B cell (primary cell): ENCODE data around the gene FLNB. TPM values are rescaled to one million over a fixed set of nuclear protein-coding genes. Genes with fewer than 3 reads are reported as not detected.

ENCODE experiments used
- ATAC-seq: fragments of 200-7000 bp; cut with Tn5 transposase; one replicate; pipeline ENCODE4 v1.10.0; 2021; ENCODE audit warnings: low read depth, mild to moderate bottlenecking, moderate number of reproducible peaks, moderate library complexity
- CTCF ChIA-PET: fragments of 350-600 bp; sonication (Branson Sonifier 250); formaldehyde crosslinking; loops from one replicate; lab custom pipeline; 2021; ENCODE audit warnings: antibody characterized with exemption, inconsistent platforms; lab: Charles Lee
- POLR2A ChIA-PET: fragments of 350-600 bp; sonication (Branson Sonifier 250); formaldehyde crosslinking; loops from one replicate; lab custom pipeline; 2021; ENCODE audit warnings: antibody characterized with exemption; lab: Charles Lee
- DNase-seq: peaks from one replicate; pipeline ENCODE4 v3.0.0; 2013
- H2AFZ ChIP-seq: 2 replicates; pipeline ENCODE4 v1.6.1; 2012; ENCODE audit warnings: mild to moderate bottlenecking, low read depth, low read length; ENCODE audit not compliant: insufficient read depth, poor library complexity, severe bottlenecking
- H3K27ac ChIP-seq, 2 donors: 1 replicate in 1 of 2; 2 replicates in 1 of 2; pipeline ENCODE4 v1.5.1; 2012 to 2013; ENCODE audit warnings: low read length in 2 of 2, mild to moderate bottlenecking in 2 of 2, moderate library complexity in 1 of 2
- H3K27me3 ChIP-seq, 4 experiments: fragments of 200-600 bp in 1 of 4; sonication (generic) in 1 of 4; replicated peaks in 1 of 4; 1 replicate in 2 of 4; 2 replicates in 2 of 4; pipeline versions ENCODE4 v1.6.1 to v1.7.0; 2013 to 2016; ENCODE audit warnings: low read length in 3 of 4, mild to moderate bottlenecking in 2 of 4, mixed read lengths in 1 of 4, moderate library complexity in 1 of 4; ENCODE audit not compliant: insufficient read depth in 4 of 4, control insufficient read depth in 3 of 4; ENCODE audit errors: control extremely low read depth in 1 of 4
- H3K36me3 ChIP-seq, 2 experiments: replicated peaks in 1 of 2; 1 replicate in 1 of 2; 2 replicates in 1 of 2; pipeline versions ENCODE4 v1.6.1 to v1.7.1; 2013; ENCODE audit warnings: low read length in 1 of 2; ENCODE audit not compliant: insufficient read depth in 2 of 2, control insufficient read depth in 1 of 2; ENCODE audit errors: control extremely low read depth in 1 of 2, extremely low read depth in 1 of 2
- H3K4me1 ChIP-seq, 2 donors: fragments of 200-600 bp in 1 of 2; sonication (generic) in 1 of 2; 1 replicate in 1 of 2; 2 replicates in 1 of 2; pipeline versions ENCODE4 v1.5.1 to v1.6.1; 2013 to 2017; ENCODE audit warnings: low read length in 2 of 2; ENCODE audit not compliant: control insufficient read depth in 2 of 2, insufficient read depth in 2 of 2
- H3K4me2 ChIP-seq: replicated peaks from 2 replicates; pipeline ENCODE3; 2012; ENCODE audit warnings: mild to moderate bottlenecking, low read depth, low read length; ENCODE audit not compliant: poor library complexity, severe bottlenecking
- H3K4me3 ChIP-seq, 5 experiments: fragments of 200-600 bp in 1 of 5; sonication (generic) in 1 of 5; 1 replicate in 3 of 5; 2 replicates in 2 of 5; pipeline versions ENCODE4 v1.5.1 to v1.7.0; 2011 to 2016; ENCODE audit warnings: low read length in 4 of 5, mild to moderate bottlenecking in 4 of 5, low read depth in 2 of 5, control low read depth in 1 of 5, moderate library complexity in 1 of 5; ENCODE audit not compliant: insufficient read depth in 1 of 5; ENCODE audit errors: control extremely low read depth in 1 of 5, extremely low read depth in 1 of 5
- H3K79me2 ChIP-seq: fragments of 200-600 bp; sonication (generic); one replicate; pipeline ENCODE4 v1.6.0; 2016; ENCODE audit warnings: low read length; ENCODE audit not compliant: control insufficient read depth, insufficient read depth
- H3K9ac ChIP-seq: fragments of 200-600 bp; sonication (generic); 2 replicates; pipeline ENCODE4 v1.6.1; 2017; ENCODE audit warnings: mild to moderate bottlenecking, low read length, moderate library complexity
- H3K9me3 ChIP-seq, 3 donors: one replicate each; pipeline versions ENCODE4 v1.6.1 to v1.7.1; 2013; ENCODE audit warnings: low read length in 2 of 3; ENCODE audit not compliant: control insufficient read depth in 2 of 3, insufficient read depth in 1 of 3; ENCODE audit errors: control extremely low read depth in 1 of 3
- H4K20me1 ChIP-seq: 2 replicates; pipeline ENCODE4 v1.6.0; 2012; ENCODE audit warnings: mild to moderate bottlenecking, low read length; ENCODE audit not compliant: insufficient read depth, control insufficient read depth, poor library complexity, severe bottlenecking
- H3K27ac Mint-ChIP-seq: one replicate; pipeline ENCODE4 v1.8.0; 2021; ENCODE audit warnings: mixed read lengths
- H3K27me3 Mint-ChIP-seq: one replicate; pipeline ENCODE4 v1.8.0; 2021; ENCODE audit warnings: mixed read lengths
- H3K4me1 Mint-ChIP-seq: one replicate; pipeline ENCODE4 v1.8.0; 2021; ENCODE audit warnings: mixed read lengths
- H3K4me3 Mint-ChIP-seq: one replicate; pipeline ENCODE4 v1.8.0; 2021; ENCODE audit warnings: mixed read lengths
- H3K9me3 Mint-ChIP-seq: one replicate; pipeline ENCODE4 v1.8.0; 2022; ENCODE audit warnings: mixed read lengths; ENCODE audit not compliant: insufficient read depth
- CTCF ChIP-seq: fragments of 200-600 bp; IDR thresholded peaks from one replicate; pipeline ENCODE4 v1.8.0; 2022; ENCODE audit warnings: antibody characterized with exemption, mild to moderate bottlenecking
- EZH2 ChIP-seq: IDR thresholded peaks from 2 replicates; pipeline ENCODE4 v1.6.1; 2012; ENCODE audit warnings: borderline replicate concordance, low read depth, mild to moderate bottlenecking, moderate library complexity, low read length; ENCODE audit not compliant: insufficient read depth, poor library complexity, severe bottlenecking
- WGBS: methylation state at CpG from one replicate; pipeline ENCODE4 v1.1.5; 2013; ENCODE audit warnings: missing lambda C conversion rate; ENCODE audit not compliant: insufficient coverage; 5-methylcytosine and 5-hydroxymethylcytosine counted together
- intact Hi-C: fragments of 100-400 bp; cut with micrococcal nuclease; formaldehyde crosslinking; loops from one replicate; pipeline ENCODE4 v1.10.0; 2022
- polyA plus RNA-seq: library from polyadenylated mRNA; depleted of rRNA; stranded (reverse); fragments of >200 nt; gene quantifications from 2 replicates; pipeline ENCODE4 v1.2.3, GENCODE V29; 2012
- total RNA-seq, 2 donors: library from RNA; stranded (reverse); fragments of 120-200 nt in 1 of 2; gene quantifications; 1 replicate in 1 of 2; 2 replicates in 1 of 2; pipeline versions ENCODE4 v1.2.3 to v1.2.4, GENCODE V29; 2013 to 2022

FLNB gene
- total and polyA plus RNA-seq, 2 donors (not counting 1 experiment from before 2014, with no cell fraction given): 25.5 to 28.3 TPM

- ATAC-seq: no peak
- H3K27ac ChIP-seq: peak overlapping the region; percentile 28 to 85
- peaks cover 62% of the 10 kb centered on the region for H3K4me1 Mint-ChIP-seq
- H3K36me3 ChIP-seq: peaks cover 0 to 3% of the 10 kb centered on the region in 2 experiments
- peaks cover 66 to 69% of the 10 kb centered on the region in 2 donors for H3K4me1 ChIP-seq
- POLR2A ChIA-PET: no interaction called here
- H3K9me3 Mint-ChIP-seq: peaks cover 2% of the 10 kb centered on the region
- no peak overlapping the region for H3K4me3 ChIP-seq
- no peaks in the 10 kb centered on the region for H3K27me3 ChIP-seq
- peaks cover 0 to 25% (median 5%) of the 10 kb centered on the region in 3 donors for H3K9me3 ChIP-seq
- intact Hi-C loops: no loop called here
- no peak overlapping the region for H3K9ac ChIP-seq
- no peaks in the 10 kb centered on the region for H4K20me1 ChIP-seq
- no peaks in the 10 kb centered on the region for H3K79me2 ChIP-seq
- CTCF ChIA-PET: interaction anchor here (0.6 to 9.6 kb wide), 4 partner anchors 9 to 137 kb away, joined by 3 to 66 read pairs (median 37); no protein-coding TSS in a partner anchor
- no peak overlapping the region for H3K4me3 Mint-ChIP-seq
- H2AFZ ChIP-seq: no peak overlapping the region
- DNase-seq: no peak
- TF ChIP-seq EZH2 (no peak), CTCF (no peak)
- H3K27ac Mint-ChIP-seq: peak overlapping the region; percentile 77
- H3K27me3 Mint-ChIP-seq: no peaks in the 10 kb centered on the region
- 67% methylated on average over 3 of the region's 8 CpGs for WGBS
- peak overlapping the region; percentile 58 for H3K4me2 ChIP-seq
Measured at GRCh38 chr3:58198362-58198761, 190.1 kb downstream of the FLNB start.

GRCh38 chr3:58198804-58199203 is 190.6 kb downstream of the FLNB start:
- CTCF ChIA-PET: interaction anchor here (0.6 to 9.6 kb wide), 4 partner anchors 9 to 246 kb away, joined by 3 to 66 read pairs (median 22); no protein-coding TSS in a partner anchor
- no peaks in the 10 kb centered on the region for H3K79me2 ChIP-seq
- ATAC-seq (no peak), DNase-seq (no peak)
- TF ChIP-seq CTCF (no peak), EZH2 (no peak)
- peaks cover 66% of the 10 kb centered on the region for H3K4me1 Mint-ChIP-seq
- H3K9me3 Mint-ChIP-seq: peaks cover 2% of the 10 kb centered on the region
- H3K4me3 Mint-ChIP-seq: no peak overlapping the region
- H3K4me2 ChIP-seq: peak overlapping the region; percentile 58
- H3K4me1 ChIP-seq: peaks cover 69 to 73% of the 10 kb centered on the region in 2 donors
- H4K20me1 ChIP-seq: no peaks in the 10 kb centered on the region
- POLR2A ChIA-PET: no interaction called here
- H2AFZ ChIP-seq: no peak overlapping the region
- peaks cover 0 to 25% (median 5%) of the 10 kb centered on the region in 3 donors for H3K9me3 ChIP-seq
- H3K36me3 ChIP-seq: no peaks in the 10 kb centered on the region
- no peaks in the 10 kb centered on the region for H3K27me3 Mint-ChIP-seq
- H3K27ac ChIP-seq: peak overlapping the region in 1 of 2 donors; percentile 85
- no peak overlapping the region for H3K9ac ChIP-seq
- intact Hi-C loops: no loop called here
- peak overlapping the region; percentile 77 for H3K27ac Mint-ChIP-seq
- H3K27me3 ChIP-seq: no peaks in the 10 kb centered on the region
- H3K4me3 ChIP-seq: peak overlapping the region in 1 of 5 experiments; percentile 4
